Prostate gland (tissue), 2 donors: ENCODE results near the gene CD59. TPM values are rescaled to one million over a fixed set of nuclear protein-coding genes. Genes with fewer than 3 reads are reported as not detected.

Source experiments
- DNase-seq: peaks from one replicate; pipeline ENCODE4 v3.0.0-alpha.2; 2019; ENCODE audit warnings: low spot score
- H3K27ac ChIP-seq, 2 donors: fragments of 200-600 bp; sonication (generic); 2 replicates each; pipeline ENCODE4 v1.5.1; 2017 to 2019
- H3K27me3 ChIP-seq: fragments of 200-600 bp; sonication (generic); replicated peaks from 2 replicates; pipeline ENCODE4 v1.5.1; 2019; ENCODE audit not compliant: insufficient read depth
- H3K36me3 ChIP-seq, 2 donors: fragments of 200-600 bp; sonication (generic); 1 replicate in 1 of 2; 2 replicates in 1 of 2; pipeline versions ENCODE4 v1.5.1 to v1.8.1; 2017 to 2019
- H3K4me1 ChIP-seq: fragments of 200-600 bp; sonication (generic); replicated peaks from 2 replicates; pipeline ENCODE4 v1.5.1; 2019
- H3K4me3 ChIP-seq, 2 donors: fragments of 200-600 bp; sonication (generic); 2 replicates each; pipeline ENCODE4 v1.5.1; 2017 to 2019
- H3K9me3 ChIP-seq: fragments of 200-600 bp; sonication (generic); 2 replicates; pipeline ENCODE4 v1.5.1; 2017
- CTCF ChIP-seq, 4 experiments: fragments of 200-600 bp in 2 of 4; fragments of 450-650 bp in 2 of 4; sonication (generic) in 2 of 4; IDR thresholded peaks; 1 replicate in 3 of 4; 2 replicates in 1 of 4; pipeline ENCODE4 v1.5.1; 2016 to 2019; ENCODE audit warnings: antibody characterized with exemption in 4 of 4, mild to moderate bottlenecking in 2 of 4, moderate library complexity in 2 of 4
- POLR2A ChIP-seq: fragments of 450-650 bp; IDR thresholded peaks from one replicate; pipeline ENCODE4 v1.6.1; 2016; ENCODE audit warnings: antibody characterized with exemption, mild to moderate bottlenecking
- POLR2AphosphoS5 ChIP-seq: sonication (generic); formaldehyde crosslinking; IDR thresholded peaks from one replicate; pipeline ENCODE4 v1.6.1; 2017; ENCODE audit warnings: antibody characterized with exemption
- whole genome bisulfite sequencing: methylation state at CpG from one replicate; pipeline ENCODE4 v1.1.5; 2018; 5-methylcytosine and 5-hydroxymethylcytosine counted together
- intact Hi-C: fragments of 100-400 bp; cut with DNase I; formaldehyde crosslinking; loops from one replicate; pipeline ENCODE4 v1.14.2; 2022
- total RNA-seq, 2 donors: library from RNA; depleted of rRNA; stranded (reverse); fragments of >200 nt; gene quantifications; one replicate each; pipeline ENCODE4 v1.1.0, GENCODE V29; 2016

CD59 gene
- total RNA-seq: 100 to 1,000 TPM; 205 to 274 TPM

DNA sequence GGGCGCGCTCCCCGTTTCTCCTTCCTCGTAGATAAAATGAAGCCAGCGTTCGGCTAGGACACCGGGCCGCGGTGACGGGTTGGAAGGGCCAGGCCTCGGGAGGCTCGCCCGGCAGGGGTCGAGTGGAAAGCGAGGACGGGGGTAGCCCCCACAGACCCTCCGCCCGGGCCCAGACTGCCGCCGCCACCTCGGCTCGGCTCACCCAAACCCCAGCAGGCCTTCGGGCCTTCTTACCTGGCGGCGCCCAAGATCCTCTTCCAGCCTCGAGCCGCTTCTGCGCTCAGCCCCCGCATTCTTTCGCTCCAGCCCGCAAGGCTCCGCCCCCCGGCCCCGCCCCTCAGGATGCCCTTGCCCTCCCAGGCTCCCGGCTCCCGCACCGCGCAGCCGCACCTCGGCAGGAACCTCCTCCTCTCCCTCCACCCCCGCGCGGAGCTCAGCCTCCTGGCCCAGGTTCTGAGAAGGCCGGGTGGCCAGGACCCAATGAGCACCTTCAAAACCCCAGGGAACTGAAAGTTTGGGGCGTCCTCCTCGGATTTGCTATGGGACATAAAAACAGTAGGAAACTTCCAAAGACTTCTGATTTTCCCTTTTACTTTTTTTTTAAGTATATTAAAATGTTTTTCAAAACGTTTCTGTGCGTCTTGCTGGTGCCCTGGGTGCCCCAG is at the start of gene CD59:
TSS of gene CD59 (minus strand) at position 276 of the 665 bp plus-strand sequence. CDS start 13,978 bp downstream, outside the sequence.
- under 1% methylated on average over 48 of the region's 48 CpGs for WGBS
- Histone ChIP-seq H3K27ac (peak within 1 kb of the TSS; percentile 88 to 91), H3K36me3 (no peaks in the 10 kb centered on the region), H3K27me3 (no peaks in the 10 kb centered on the region), H3K4me1 (no peaks in the 10 kb centered on the region), H3K4me3 (peak within 1 kb of the TSS; percentile 68 to 81), H3K9me3 (no peaks in the 10 kb centered on the region)
- TF ChIP-seq POLR2AphosphoS5 (peak; percentile 93), POLR2A (peak; percentile 97), CTCF (IDR thresholded peaks at IDR 0.05) (peak in 1 of 4 experiments; percentile 9)
- intact Hi-C loops: loop anchor here (5.0 to 10.0 kb wide), 4 partner anchors 41 to 574 kb away; partner anchors contain the start of genes CSTF3 and HIPK3
- DNase-seq: peak; percentile 96

- WGBS: 60% methylated on average over 3 of the region's 3 CpGs
- no peak for TF ChIP-seq POLR2A
- TF ChIP-seq CTCF (IDR thresholded peaks at IDR 0.05): no peak
- TF ChIP-seq POLR2AphosphoS5: no peak
- intact Hi-C loops: no loop called here
Observed at GRCh38 chr11:33785609-33786008, 49.4 kb upstream of the CD59 start.

DNA sequence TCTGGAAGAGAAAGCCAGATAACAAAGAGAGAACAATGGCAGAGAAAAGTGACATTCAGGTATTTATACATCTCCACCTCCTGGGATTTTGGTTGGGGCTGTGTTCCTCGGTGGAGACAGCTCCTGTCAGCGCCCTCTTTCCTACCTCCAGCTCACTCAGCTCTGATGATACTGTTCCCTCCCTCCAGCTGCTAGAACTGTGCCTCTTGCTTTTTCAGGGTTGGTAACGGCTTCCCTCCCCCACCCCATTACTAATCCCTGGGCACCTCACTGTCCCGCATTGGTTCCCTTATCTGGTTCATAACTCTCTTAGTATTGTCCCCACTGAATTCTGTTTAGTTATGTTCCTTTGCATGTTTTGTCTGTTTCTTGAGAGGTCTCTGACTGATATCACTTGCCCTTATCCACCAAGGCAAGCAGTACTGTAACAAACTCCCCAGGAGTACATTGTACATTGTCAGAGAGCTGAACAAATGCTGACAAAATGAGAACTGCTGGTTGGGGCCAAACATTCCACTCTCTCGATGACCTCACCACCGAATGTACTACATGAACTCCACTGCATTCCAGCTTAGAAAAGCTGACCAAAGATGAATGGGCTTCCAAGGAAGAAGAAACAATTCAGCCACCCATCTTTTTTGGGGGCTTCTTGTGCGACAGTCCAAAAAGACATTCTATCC is 43.8 kb upstream of the CD59 start:
- intact Hi-C loops: loop anchor here (5.0 kb wide), 1 partner anchor 43 kb away; the partner anchor contains the start of gene CD59
- no peaks in the 10 kb centered on the region for H3K27me3 ChIP-seq
- no peaks in the 10 kb centered on the region for H3K4me1 ChIP-seq
- no peak for TF ChIP-seq POLR2A
- TF ChIP-seq POLR2AphosphoS5: no peak
- TF ChIP-seq CTCF (IDR thresholded peaks at IDR 0.05): no peak
- no peak overlapping the region for H3K4me3 ChIP-seq
- H3K27ac ChIP-seq: no peak overlapping the region
- DNase-seq: no peak
- 59% methylated on average over 7 of the region's 7 CpGs for WGBS
- no peaks in the 10 kb centered on the region for H3K9me3 ChIP-seq
- H3K36me3 ChIP-seq: no peaks in the 10 kb centered on the region

More at GRCh38 chr11:33785609-33786008, 49.4 kb upstream of the CD59 start:
- H3K27ac ChIP-seq: no peak overlapping the region
- H3K36me3 ChIP-seq: no peaks in the 10 kb centered on the region
- H3K4me3 ChIP-seq: no peak overlapping the region
- no peaks in the 10 kb centered on the region for H3K4me1 ChIP-seq
- no peak for DNase-seq
- H3K9me3 ChIP-seq: no peaks in the 10 kb centered on the region
- H3K27me3 ChIP-seq: no peaks in the 10 kb centered on the region

GRCh38 chr11:33778675-33779074 is 42.5 kb upstream of the CD59 start:
- no peak for TF ChIP-seq POLR2AphosphoS5
- TF ChIP-seq POLR2A: no peak
- no peak for TF ChIP-seq CTCF (IDR thresholded peaks at IDR 0.05)
- intact Hi-C loops: loop anchor here (5.0 kb wide), 1 partner anchor 41 kb away; the partner anchor contains the start of gene CD59
- H3K9me3 ChIP-seq: no peaks in the 10 kb centered on the region
- no peaks in the 10 kb centered on the region for H3K4me1 ChIP-seq
- H3K4me3 ChIP-seq: no peak overlapping the region
- H3K27ac ChIP-seq: no peak overlapping the region
- no peak for DNase-seq
- no peaks in the 10 kb centered on the region for H3K27me3 ChIP-seq
- WGBS: 45% methylated on average over 5 of the region's 5 CpGs
- H3K36me3 ChIP-seq: no peaks in the 10 kb centered on the region
